IMR-90 (cell line): ENCODE measurements around the gene NHLRC3. TPM values are rescaled to one million over a fixed set of nuclear protein-coding genes. Genes with fewer than 3 reads are reported as not detected.
"Not testable (repeated sequence)": the region's sequence is repeated elsewhere in the genome, so short reads cannot be mapped to it uniquely, and the experiment has no call there.

ENCODE experiments used
- ATAC-seq: fragments of 200-7000 bp; cut with Tn5 transposase; 2 replicates; pipeline ENCODE4 v1.9.1; 2020; ENCODE audit warnings: low read depth, mild to moderate bottlenecking, moderate library complexity
- BruUV-seq: library from RNA; stranded (reverse); fragments of 400-500 nt; replicated peaks from 2 replicates; lab custom pipeline; 2021; lab: Mats Ljungman, UMichigan
- CTCF ChIA-PET: fragments of 300-600 bp; formaldehyde crosslinking; extraction: SDS; loops from one replicate; lab custom pipeline; 2021; ENCODE audit warnings: antibody characterized with exemption; lab: Yijun Ruan, JAX
- POLR2A ChIA-PET: fragments of 300-600 bp; sonication (Branson Sonifier 250); formaldehyde crosslinking; loops from one replicate; lab custom pipeline; 2022; ENCODE audit warnings: antibody characterized with exemption; ENCODE audit not compliant: unreplicated experiment; lab: Charles Lee
- DNase-seq: peaks from one replicate; pipeline ENCODE4 v3.0.0; 2013
- H2AFZ ChIP-seq: replicated peaks from 2 replicates; pipeline ENCODE3; 2013; ENCODE audit warnings: low read length, mild to moderate bottlenecking; ENCODE audit not compliant: poor library complexity
- H2AK5ac ChIP-seq: 2 replicates; pipeline ENCODE4 v1.6.1; 2013; ENCODE audit warnings: low read depth, low read length, inconsistent platforms
- H2AK9ac ChIP-seq: replicated peaks from 2 replicates; pipeline ENCODE3; 2013; ENCODE audit warnings: mild to moderate bottlenecking, low read depth, low read length, moderate library complexity; ENCODE audit not compliant: poor library complexity
- H2BK120ac ChIP-seq: 2 replicates; pipeline ENCODE4 v1.6.1; 2013; ENCODE audit warnings: low read depth, low read length, inconsistent platforms
- H2BK15ac ChIP-seq: 3 replicates; pipeline ENCODE4 v1.6.1; 2013; ENCODE audit warnings: low read depth, low read length, inconsistent platforms
- H2BK20ac ChIP-seq: 2 replicates; pipeline ENCODE4 v1.6.1; 2013; ENCODE audit warnings: low read depth, mild to moderate bottlenecking, inconsistent platforms, low read length, moderate library complexity
- H2BK5ac ChIP-seq: 2 replicates; pipeline ENCODE4 v1.6.1; 2013; ENCODE audit warnings: mild to moderate bottlenecking, low read depth, low read length, inconsistent platforms; ENCODE audit not compliant: poor library complexity, severe bottlenecking
- H3K14ac ChIP-seq: replicated peaks from 2 replicates; pipeline ENCODE4 v1.6.1; 2013; ENCODE audit warnings: low read depth, low read length, inconsistent platforms
- H3K18ac ChIP-seq: 2 replicates; pipeline ENCODE4 v1.6.1; 2013; ENCODE audit warnings: low read depth, low read length, control low read depth
- H3K23ac ChIP-seq: 2 replicates; pipeline ENCODE4 v1.6.1; 2013; ENCODE audit warnings: low read depth, low read length, inconsistent platforms
- H3K27ac ChIP-seq: 2 replicates; pipeline ENCODE4 v1.5.1; 2013; ENCODE audit warnings: mild to moderate bottlenecking, control low read depth, low read length; ENCODE audit not compliant: insufficient read depth
- H3K27me3 ChIP-seq: 2 replicates; pipeline ENCODE4 v1.6.1; 2013; ENCODE audit warnings: low read length; ENCODE audit not compliant: control insufficient read depth, insufficient read depth
- H3K36me3 ChIP-seq: 2 replicates; pipeline ENCODE4 v1.6.1; 2013; ENCODE audit warnings: low read length, mixed read lengths; ENCODE audit not compliant: control insufficient read depth, insufficient read depth
- H3K4ac ChIP-seq: 2 replicates; pipeline ENCODE4 v1.6.1; 2013; ENCODE audit warnings: low read depth, low read length, inconsistent platforms
- H3K4me1 ChIP-seq: 2 replicates; pipeline ENCODE4 v1.6.1; 2013; ENCODE audit warnings: low read length, mixed read lengths; ENCODE audit not compliant: control insufficient read depth, insufficient read depth
- H3K4me2 ChIP-seq: 2 replicates; pipeline ENCODE4 v1.6.1; 2013; ENCODE audit warnings: low read depth, mild to moderate bottlenecking, control low read depth, low read length, moderate library complexity
- H3K4me3 ChIP-seq: 2 replicates; pipeline ENCODE4 v1.5.1; 2013; ENCODE audit warnings: low read depth, mild to moderate bottlenecking, control low read depth, low read length, moderate library complexity; ENCODE audit not compliant: insufficient read depth
- H3K56ac ChIP-seq: 2 replicates; pipeline ENCODE4 v1.6.1; 2013; ENCODE audit warnings: low read length, inconsistent platforms; ENCODE audit not compliant: insufficient read depth; ENCODE audit errors: extremely low read depth
- H3K79me1 ChIP-seq, 2 experiments: 2 replicates each; pipeline ENCODE4 v1.6.1; 2013; ENCODE audit warnings: low read length in 2 of 2, inconsistent platforms in 1 of 2, low read depth in 1 of 2
- H3K9ac ChIP-seq: 2 replicates; pipeline ENCODE4 v1.6.1; 2013; ENCODE audit warnings: low read depth, low read length, control low read depth
- H3K9me1 ChIP-seq: 2 replicates; pipeline ENCODE4 v1.6.1; 2013; ENCODE audit warnings: low read length, inconsistent platforms; ENCODE audit not compliant: insufficient read depth
- H3K9me3 ChIP-seq: 2 replicates; pipeline ENCODE4 v1.6.1; 2013; ENCODE audit warnings: low read length; ENCODE audit not compliant: control insufficient read depth, insufficient read depth
- H4K20me1 ChIP-seq: 2 replicates; pipeline ENCODE4 v1.6.1; 2013; ENCODE audit warnings: low read length, inconsistent platforms; ENCODE audit not compliant: insufficient read depth
- H4K5ac ChIP-seq: 2 replicates; pipeline ENCODE4 v1.6.1; 2013; ENCODE audit warnings: mild to moderate bottlenecking, low read depth, low read length, control low read depth
- H4K8ac ChIP-seq, 2 experiments: 2 replicates each; pipeline ENCODE4 v1.6.1; 2013; ENCODE audit warnings: low read depth in 2 of 2, low read length in 2 of 2, control low read depth in 1 of 2, inconsistent platforms in 1 of 2
- H4K91ac ChIP-seq: 2 replicates; pipeline ENCODE4 v1.6.1; 2013; ENCODE audit warnings: low read depth, low read length, inconsistent platforms; ENCODE audit not compliant: insufficient read depth
- WGBS, 2 experiments: methylation state at CpG; one replicate each; pipeline versions ENCODE4 v1.1.5 to v1.1.7; 2013; ENCODE audit warnings: missing lambda C conversion rate in 2 of 2; ENCODE audit not compliant: insufficient read length in 1 of 2; ENCODE audit errors: extremely low coverage in 2 of 2; 5-methylcytosine and 5-hydroxymethylcytosine counted together
- dilution Hi-C: fragments of 300-500 bp; cut with HindIII; formaldehyde crosslinking; loops from one replicate; pipeline ENCODE4 v1.14.3; 2018; ENCODE audit warnings: low sequenced_read_pairs; ENCODE audit not compliant: unreplicated experiment
- in situ Hi-C: fragments of 300-500 bp; cut with MboI; formaldehyde crosslinking; loops from 3 replicates; pipeline ENCODE4 v1.14.3; 2019; ENCODE audit warnings: low sequenced_read_pairs, inconsistent platforms, mixed read lengths
- intact Hi-C: fragments of 100-400 bp; cut with micrococcal nuclease; formaldehyde crosslinking; loops from 2 replicates; pipeline ENCODE4 v1.10.0; 2022
- polyA plus RNA-seq, 3 experiments: library from polyadenylated mRNA; depleted of rRNA; stranded (reverse); fragments of >200 nt; gene quantifications; 2 replicates each; pipeline ENCODE4 v1.2.3, GENCODE V29; 2012; ENCODE audit warnings: low replicate concordance in 1 of 3
- total RNA-seq: library from RNA; depleted of rRNA; stranded (reverse); fragments of >200 nt; gene quantifications from 2 replicates; pipeline ENCODE4 v1.2.3, GENCODE V29; 2012

The NHLRC3 gene
- total and polyA plus RNA-seq, 2 of the 4 experiments (the other 2 are of a cell fraction), result 3.0 to 4.2 TPM

- H3K23ac ChIP-seq, H2BK20ac ChIP-seq, BruUV-seq, H3K27ac ChIP-seq, H3K4me3 ChIP-seq, H3K4me2 ChIP-seq, H2BK15ac ChIP-seq, ATAC-seq, H3K56ac ChIP-seq, H2AK9ac ChIP-seq, in situ Hi-C loops, H3K9me3 ChIP-seq, H3K36me3 ChIP-seq, H4K5ac ChIP-seq, H4K91ac ChIP-seq, H3K4me1 ChIP-seq, H3K14ac ChIP-seq, H2BK5ac ChIP-seq, H2BK120ac ChIP-seq, POLR2A ChIA-PET, H4K8ac ChIP-seq, H3K27me3 ChIP-seq, dilution Hi-C loops, H3K79me1 ChIP-seq, H3K9me1 ChIP-seq, DNase-seq, H2AFZ ChIP-seq, H4K20me1 ChIP-seq, H3K18ac ChIP-seq, intact Hi-C loops, H2AK5ac ChIP-seq, H3K9ac ChIP-seq, H3K4ac ChIP-seq: not testable (repeated sequence)
- CTCF ChIA-PET, result interaction anchor here (0.9 kb wide), 1 partner anchor 32 kb away, joined by 5 read pairs; no protein-coding TSS in a partner anchor
- WGBS, 2 experiments, result no CpG with 5 or more reads among the region's 1 CpG
These were observed 48.1 kb downstream of the NHLRC3 start for GRCh38 chr13:39086251-39086945.
